Epithelial cell of esophagus (primary cell): ENCODE measurements around the gene STAB2.
A peak's percentile ranks its signal among the peaks of the same experiment; 100 is the strongest.

ENCODE experiments used
- DNase-seq: peaks from one replicate; pipeline ENCODE4 v3.0.0; 2010; ENCODE audit warnings: low read depth
- H3K4me3 ChIP-seq: 2 replicates; pipeline ENCODE4 v1.5.1; 2011; ENCODE audit warnings: mild to moderate bottlenecking, low read length, control low read depth
- CTCF ChIP-seq: IDR thresholded peaks from 2 replicates; pipeline ENCODE4 v1.5.1; 2011; ENCODE audit warnings: low read depth, mild to moderate bottlenecking, low read length, control low read depth, inconsistent platforms; ENCODE audit not compliant: insufficient read depth; ENCODE audit errors: missing control alignments

STAB2 gene

GRCh38 chr12:103791350-103791920 lies 204.4 kb downstream of the STAB2 start:
- no peak overlapping the region for H3K4me3 ChIP-seq
- no peak for TF ChIP-seq CTCF
- no peak for DNase-seq

GRCh38 chr12:103793046-103793445 lies 206.0 kb downstream of the STAB2 start:
- no peak overlapping the region for H3K4me3 ChIP-seq
- peak; percentile 74 for DNase-seq
- TF ChIP-seq CTCF, result no peak

DNA sequence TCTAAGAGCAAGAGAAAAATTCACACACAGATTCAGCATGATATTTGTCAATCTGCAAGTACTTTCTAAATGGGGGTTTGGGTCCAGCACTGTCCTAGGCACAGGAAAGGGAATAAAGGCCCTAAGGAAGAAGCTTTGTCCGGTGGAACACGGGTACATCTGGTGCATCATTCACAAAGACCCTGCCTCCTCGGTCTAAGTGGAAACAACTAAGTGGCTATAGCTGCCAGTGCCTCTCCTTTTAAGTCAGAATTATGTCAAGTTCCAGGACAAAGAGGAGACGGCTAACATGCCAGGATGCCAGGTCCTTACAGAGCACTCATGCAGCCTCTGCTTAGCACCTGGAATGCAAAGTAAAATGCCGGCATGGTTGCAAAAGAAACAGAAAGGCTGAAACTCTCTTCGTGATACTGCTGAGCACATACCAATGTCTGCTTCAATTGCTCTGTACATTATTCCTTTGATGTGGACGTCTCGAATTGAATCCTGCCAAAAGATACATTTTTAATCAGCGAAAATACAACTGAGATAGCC lies 206.5 kb downstream of the STAB2 start:
- no peak for DNase-seq
- no peak overlapping the region for H3K4me3 ChIP-seq
- no peak for TF ChIP-seq CTCF

- DNase-seq, result no peak
- TF ChIP-seq CTCF, result no peak
These were observed 207.5 kb downstream of the STAB2 start for GRCh38 chr12:103794309-103795213.

DNA sequence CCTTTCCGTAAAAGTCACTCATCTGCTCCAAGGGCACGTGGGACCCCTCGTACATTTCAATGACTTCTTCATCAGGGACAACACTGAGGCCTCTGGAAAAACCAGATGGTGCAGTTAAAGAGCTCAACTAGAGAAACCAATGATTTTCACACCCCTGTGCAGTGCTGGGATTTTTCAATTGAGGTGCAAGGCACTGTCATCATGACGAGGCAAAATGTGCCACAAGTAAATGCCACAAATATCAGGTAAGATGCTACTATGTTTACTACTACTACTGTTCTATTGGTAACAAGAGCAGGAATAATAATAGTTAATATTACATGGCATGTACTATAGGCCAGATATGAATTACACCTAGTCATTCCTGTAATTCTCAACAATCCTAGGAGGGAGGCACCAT lies 211.5 kb downstream of the STAB2 start:
- TF ChIP-seq CTCF, result no peak
- H3K4me3 ChIP-seq, result no peak overlapping the region
- DNase-seq, result no peak

More at GRCh38 chr12:103794309-103795213, 207.5 kb downstream of the STAB2 start:
- no peak overlapping the region for H3K4me3 ChIP-seq

GRCh38 chr12:103799504-103799856 lies 212.4 kb downstream of the STAB2 start:
- no peak for TF ChIP-seq CTCF
- H3K4me3 ChIP-seq, result no peak overlapping the region
- no peak for DNase-seq
